Measurements from ENCODE around the gene PSORS1C2.

- TF ChIP-seq CTCF (IDR thresholded peaks at IDR 0.05; ENCODE audit: borderline replicate concordance, extremely low read depth, low read length, poor library complexity, severe bottlenecking), result no peak
- no peak for TF ChIP-seq EZH2 (IDR thresholded peaks at IDR 0.05; ENCODE audit: borderline replicate concordance, low read depth, low read length, severe bottlenecking)
Measured at GRCh38 chr6:31121131-31121790, 17.6 kb downstream of the PSORS1C2 start.
